Measurements from ENCODE around the gene GJA10.

GJA10 gene

DNA sequence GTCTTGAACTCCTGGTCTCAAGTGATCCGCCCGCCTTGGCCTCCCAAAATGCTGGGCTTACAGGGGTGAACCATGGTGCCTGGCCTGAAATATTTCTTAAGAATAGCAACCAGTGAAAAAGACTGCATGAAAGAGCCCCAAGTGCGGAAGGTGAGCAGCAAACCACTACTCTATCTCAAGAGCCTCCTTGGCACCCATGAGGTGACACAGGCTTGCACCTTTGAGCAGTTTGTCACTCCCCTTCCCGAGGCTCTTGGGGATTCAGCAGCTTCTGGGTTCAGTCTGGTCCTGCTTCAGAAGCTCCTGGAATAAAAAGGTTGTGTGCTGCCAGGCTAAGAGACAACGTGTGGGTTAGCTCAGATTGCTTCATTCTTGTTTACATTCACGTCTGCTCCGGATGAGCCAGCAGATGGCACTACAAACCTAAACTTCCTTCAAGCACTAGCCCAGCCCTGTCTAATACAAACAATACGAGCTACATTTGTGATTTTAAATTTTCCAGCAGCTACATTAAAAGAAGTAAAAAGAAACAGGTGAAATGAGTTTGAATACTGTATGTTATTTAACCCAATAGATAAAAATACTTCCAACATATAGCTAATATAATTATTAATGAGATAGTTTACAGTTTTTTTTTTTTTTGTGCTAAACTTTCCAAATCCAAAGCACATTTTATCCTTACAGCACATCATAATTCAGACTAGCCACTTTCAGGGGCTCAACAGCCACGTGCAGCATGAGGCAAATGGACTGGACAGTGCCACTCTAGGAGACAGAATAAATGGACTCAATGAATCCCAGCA is 46.2 kb downstream of the GJA10 start:
- peak; percentile 100 for ATAC-seq
- TF ChIP-seq PPARA (CRISPR knock-in tag; IDR thresholded peaks at IDR 0.05; ENCODE audit: borderline replicate concordance): no peak
- TF ChIP-seq ZFP3 (CRISPR knock-in tag; IDR thresholded peaks at IDR 0.05): no peak
- no peak for TF ChIP-seq OSR1 (CRISPR knock-in tag; IDR thresholded peaks at IDR 0.05)
- no peak for TF ChIP-seq CSRNP3 (CRISPR knock-in tag; IDR thresholded peaks at IDR 0.05)
- no peak for TF ChIP-seq TOX (CRISPR knock-in tag; IDR thresholded peaks at IDR 0.05; ENCODE audit: borderline replicate concordance)
- no peak for TF ChIP-seq ZFP30 (CRISPR knock-in tag; IDR thresholded peaks at IDR 0.05)
- no peak for TF ChIP-seq ESRRG (CRISPR knock-in tag; IDR thresholded peaks at IDR 0.05)
- no peak for TF ChIP-seq BACH2 (CRISPR knock-in tag; IDR thresholded peaks at IDR 0.05; ENCODE audit: borderline replicate concordance)
- no peak for TF ChIP-seq RARB (CRISPR knock-in tag; IDR thresholded peaks at IDR 0.05)
- TF ChIP-seq CSDC2 (CRISPR knock-in tag; IDR thresholded peaks at IDR 0.05): no peak
- no peak for TF ChIP-seq SNAI2 (CRISPR knock-in tag; IDR thresholded peaks at IDR 0.05)
- TF ChIP-seq ZNF565 (CRISPR knock-in tag; conservative IDR thresholded peaks at IDR 0.05; ENCODE audit: low read depth): no peak
- TF ChIP-seq ZNF70 (CRISPR knock-in tag; IDR thresholded peaks at IDR 0.05): no peak
- no peak for TF ChIP-seq TCF4 (CRISPR knock-in tag; IDR thresholded peaks at IDR 0.05; ENCODE audit: borderline replicate concordance)

DNA sequence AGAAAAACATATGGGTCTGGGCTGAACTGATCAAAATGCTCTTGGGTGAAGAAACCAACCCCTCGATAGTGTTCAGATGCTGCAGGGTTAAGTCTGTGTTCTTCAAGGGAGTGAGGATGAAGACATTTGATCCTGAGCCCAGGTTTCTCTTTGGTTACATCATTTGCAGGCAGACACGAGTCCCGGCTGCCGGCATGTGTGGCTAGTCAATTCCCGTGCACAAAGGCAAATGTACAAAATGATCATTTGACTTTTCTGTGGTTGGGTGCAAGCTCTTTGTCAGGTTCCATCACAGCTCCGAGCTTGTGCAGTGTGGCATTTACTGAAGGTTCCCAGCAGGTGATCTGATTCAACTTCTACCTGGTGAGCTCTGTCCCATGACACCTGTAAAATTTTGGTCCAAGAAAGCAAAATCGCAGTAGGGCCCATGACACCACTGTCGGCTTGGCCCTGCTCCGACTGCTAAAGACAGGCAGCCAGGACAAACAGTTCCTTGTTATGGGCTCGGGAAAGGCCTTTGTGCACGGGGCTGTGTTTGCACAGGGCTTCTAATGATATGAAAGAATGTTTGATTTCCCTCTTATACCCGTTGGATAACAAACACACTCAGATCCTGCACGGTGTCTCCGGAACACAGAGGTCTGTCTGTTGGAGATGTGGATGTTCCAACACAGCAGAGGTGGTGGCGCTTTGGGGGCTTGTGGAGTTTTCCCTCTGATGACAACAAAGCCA is 46.9 kb downstream of the GJA10 start:
- TF ChIP-seq TOX (CRISPR knock-in tag; IDR thresholded peaks at IDR 0.05; ENCODE audit: borderline replicate concordance) (no peak), ZFP30 (CRISPR knock-in tag; IDR thresholded peaks at IDR 0.05) (no peak), ZNF565 (CRISPR knock-in tag; conservative IDR thresholded peaks at IDR 0.05; ENCODE audit: low read depth) (no peak), PPARA (CRISPR knock-in tag; IDR thresholded peaks at IDR 0.05; ENCODE audit: borderline replicate concordance) (no peak), RARB (CRISPR knock-in tag; IDR thresholded peaks at IDR 0.05) (no peak), PATZ1 (CRISPR knock-in tag; IDR thresholded peaks at IDR 0.05; ENCODE audit: borderline replicate concordance) (no peak), ARNTL (CRISPR knock-in tag; IDR thresholded peaks at IDR 0.05; ENCODE audit: borderline replicate concordance, low read depth) (no peak), GLIS3 (CRISPR knock-in tag; IDR thresholded peaks at IDR 0.05) (no peak), OSR1 (CRISPR knock-in tag; IDR thresholded peaks at IDR 0.05) (no peak), ZFP3 (CRISPR knock-in tag; IDR thresholded peaks at IDR 0.05) (no peak), ZNF70 (CRISPR knock-in tag; IDR thresholded peaks at IDR 0.05) (no peak), TCF4 (CRISPR knock-in tag; IDR thresholded peaks at IDR 0.05; ENCODE audit: borderline replicate concordance) (no peak)
- TF ChIP-seq, protein P1, sequence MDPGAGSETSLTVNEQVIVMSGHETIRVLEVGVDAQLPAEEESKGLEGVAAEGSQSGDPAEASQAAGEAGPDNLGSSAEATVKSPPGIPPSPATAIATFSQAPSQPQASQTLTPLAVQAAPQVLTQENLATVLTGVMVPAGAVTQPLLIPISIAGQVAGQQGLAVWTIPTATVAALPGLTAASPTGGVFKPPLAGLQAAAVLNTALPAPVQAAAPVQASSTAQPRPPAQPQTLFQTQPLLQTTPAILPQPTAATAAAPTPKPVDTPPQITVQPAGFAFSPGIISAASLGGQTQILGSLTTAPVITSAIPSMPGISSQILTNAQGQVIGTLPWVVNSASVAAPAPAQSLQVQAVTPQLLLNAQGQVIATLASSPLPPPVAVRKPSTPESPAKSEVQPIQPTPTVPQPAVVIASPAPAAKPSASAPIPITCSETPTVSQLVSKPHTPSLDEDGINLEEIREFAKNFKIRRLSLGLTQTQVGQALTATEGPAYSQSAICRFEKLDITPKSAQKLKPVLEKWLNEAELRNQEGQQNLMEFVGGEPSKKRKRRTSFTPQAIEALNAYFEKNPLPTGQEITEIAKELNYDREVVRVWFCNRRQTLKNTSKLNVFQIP (CRISPR knock-in tag; IDR thresholded peaks at IDR 0.05; ENCODE audit: borderline replicate concordance, low read depth): no peak
- TF ChIP-seq, protein P2, sequence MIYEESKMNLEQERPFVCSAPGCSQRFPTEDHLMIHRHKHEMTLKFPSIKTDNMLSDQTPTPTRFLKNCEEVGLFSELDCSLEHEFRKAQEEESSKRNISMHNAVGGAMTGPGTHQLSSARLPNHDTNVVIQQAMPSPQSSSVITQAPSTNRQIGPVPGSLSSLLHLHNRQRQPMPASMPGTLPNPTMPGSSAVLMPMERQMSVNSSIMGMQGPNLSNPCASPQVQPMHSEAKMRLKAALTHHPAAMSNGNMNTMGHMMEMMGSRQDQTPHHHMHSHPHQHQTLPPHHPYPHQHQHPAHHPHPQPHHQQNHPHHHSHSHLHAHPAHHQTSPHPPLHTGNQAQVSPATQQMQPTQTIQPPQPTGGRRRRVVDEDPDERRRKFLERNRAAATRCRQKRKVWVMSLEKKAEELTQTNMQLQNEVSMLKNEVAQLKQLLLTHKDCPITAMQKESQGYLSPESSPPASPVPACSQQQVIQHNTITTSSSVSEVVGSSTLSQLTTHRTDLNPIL (CRISPR knock-in tag; IDR thresholded peaks at IDR 0.05; ENCODE audit: low read depth): no peak

DNA sequence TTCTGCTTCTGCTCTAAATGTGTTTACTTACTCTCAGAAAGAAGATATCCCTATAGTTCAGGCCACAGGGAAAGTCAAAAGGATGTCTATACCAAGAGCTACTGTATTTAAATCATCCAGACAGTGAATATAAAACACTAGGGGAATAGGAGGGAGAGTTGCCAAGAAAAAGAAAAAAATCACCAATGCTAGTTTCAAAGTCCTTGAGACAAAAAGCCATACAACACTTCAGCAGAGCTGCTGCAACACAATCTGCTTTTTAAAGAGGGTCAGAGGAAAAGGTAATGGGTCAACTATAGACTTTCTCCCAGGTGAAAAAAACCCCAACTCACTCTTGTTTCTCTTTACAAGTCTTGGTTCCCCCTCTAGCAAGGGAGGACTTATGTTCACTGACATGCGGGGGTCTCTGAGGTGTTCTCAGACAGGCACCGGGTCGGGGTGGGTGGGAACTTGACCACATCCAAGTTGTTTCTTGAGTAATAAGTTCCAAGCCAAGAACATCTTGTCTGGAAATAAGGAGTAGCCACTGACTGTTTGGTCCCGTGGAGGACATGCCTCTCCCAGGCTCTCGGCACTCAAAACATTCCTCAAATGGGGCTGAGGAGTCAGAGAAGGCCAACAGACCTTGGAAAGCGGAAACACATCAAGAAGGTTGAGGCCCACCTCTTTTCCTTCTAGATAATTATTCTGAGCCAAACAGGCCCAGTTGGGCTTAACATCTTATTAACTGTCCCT is 47.7 kb downstream of the GJA10 start:
- TF ChIP-seq ZFP30 (CRISPR knock-in tag; IDR thresholded peaks at IDR 0.05) (no peak), SNAI2 (CRISPR knock-in tag; IDR thresholded peaks at IDR 0.05) (no peak), TSHZ2 (CRISPR knock-in tag; IDR thresholded peaks at IDR 0.05) (no peak), ZNF70 (CRISPR knock-in tag; IDR thresholded peaks at IDR 0.05) (no peak), ESRRG (CRISPR knock-in tag; IDR thresholded peaks at IDR 0.05) (no peak), ZNF8 (CRISPR knock-in tag; IDR thresholded peaks at IDR 0.05) (no peak)

More for the DNA sequence above, 46.9 kb downstream of the GJA10 start:
- ATAC-seq: no peak

More for the DNA sequence above, 47.7 kb downstream of the GJA10 start:
- ATAC-seq: no peak

All from SK-N-SH treated with all-trans-retinoic acid at 6 μM for 48 hours (cell line).